DMS153 (cell line): ENCODE measurements around the gene PTGR3.
A peak's percentile ranks its signal among the peaks of the same experiment; 100 is the strongest.

Source experiments
- DNase-seq: peaks from one replicate; lab custom pipeline; 2025; lab: John Stamatoyannopoulos, UW

Gene PTGR3

GRCh38 chr18:75214766-75215510 is 6.0 kb upstream of the PTGR3 start:
- DNase-seq: no peak

DNA sequence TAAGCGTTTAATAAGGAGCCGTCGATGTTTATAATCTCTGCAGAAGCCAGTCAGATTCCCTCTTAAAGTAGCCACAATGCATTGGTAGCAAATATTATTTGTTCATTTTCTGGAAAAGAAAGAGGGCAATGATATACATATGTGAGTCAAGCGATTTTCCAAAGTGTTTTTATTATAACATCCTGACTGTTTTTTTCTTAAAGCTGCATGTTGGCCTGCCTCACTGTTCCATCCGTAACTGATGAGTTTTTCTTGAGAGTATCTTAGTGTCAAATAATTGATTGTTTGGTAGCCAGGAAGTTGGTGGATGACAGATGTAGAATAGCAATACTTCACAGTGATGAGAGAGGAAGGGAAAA is 5.4 kb upstream of the PTGR3 start:
- DNase-seq: no peak

DNA sequence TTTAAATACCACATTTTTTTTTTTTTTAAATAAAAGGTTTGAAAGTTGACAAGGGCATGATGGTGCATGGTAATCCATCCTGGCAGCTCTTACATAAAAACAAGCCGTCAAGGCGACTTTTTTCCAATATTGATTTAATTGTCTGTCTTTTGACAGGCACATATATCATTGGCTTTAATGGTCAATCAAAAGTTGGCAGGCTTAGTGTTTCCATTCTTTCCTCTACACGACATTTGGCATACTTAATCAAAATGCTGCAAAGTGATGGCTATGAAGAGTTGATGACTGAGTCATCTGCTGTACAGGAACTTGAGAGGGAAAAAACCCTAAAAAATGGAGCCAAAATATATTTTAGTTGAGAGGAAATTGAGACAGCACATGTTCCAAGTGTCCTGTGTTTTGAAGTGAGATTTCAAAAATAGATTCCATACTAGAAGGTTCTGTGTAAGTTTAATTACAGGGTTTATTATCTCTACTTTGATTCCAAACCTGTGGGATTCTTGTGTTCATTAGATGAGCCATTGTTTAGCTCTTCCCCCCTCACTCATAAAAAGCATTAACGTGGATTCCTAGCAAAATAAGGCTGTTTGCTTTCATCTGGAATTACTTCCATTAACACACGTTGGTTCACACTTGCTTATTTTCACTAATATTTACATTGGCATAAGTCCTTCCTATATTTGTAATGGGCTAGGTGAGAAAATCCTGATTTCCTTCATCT is 4.8 kb upstream of the PTGR3 start:
- peak; percentile 79 for DNase-seq

DNA sequence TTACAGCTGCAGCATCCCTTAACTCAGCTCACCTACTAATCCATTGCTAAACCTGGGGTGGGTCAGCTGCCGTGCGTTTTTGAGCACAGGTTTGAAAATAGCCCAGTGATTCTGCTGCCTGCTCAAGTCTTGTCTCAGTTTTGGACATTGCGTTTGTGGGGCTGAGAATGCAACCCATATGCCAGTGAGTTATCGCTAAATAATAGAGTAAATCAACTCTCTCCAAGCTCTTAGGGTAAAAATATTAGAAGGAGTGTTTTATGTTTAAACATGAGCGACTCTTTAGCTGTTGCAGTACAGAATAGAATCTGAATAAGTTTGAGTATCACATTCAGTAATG is 3.8 kb upstream of the PTGR3 start:
- DNase-seq: no peak

DNA sequence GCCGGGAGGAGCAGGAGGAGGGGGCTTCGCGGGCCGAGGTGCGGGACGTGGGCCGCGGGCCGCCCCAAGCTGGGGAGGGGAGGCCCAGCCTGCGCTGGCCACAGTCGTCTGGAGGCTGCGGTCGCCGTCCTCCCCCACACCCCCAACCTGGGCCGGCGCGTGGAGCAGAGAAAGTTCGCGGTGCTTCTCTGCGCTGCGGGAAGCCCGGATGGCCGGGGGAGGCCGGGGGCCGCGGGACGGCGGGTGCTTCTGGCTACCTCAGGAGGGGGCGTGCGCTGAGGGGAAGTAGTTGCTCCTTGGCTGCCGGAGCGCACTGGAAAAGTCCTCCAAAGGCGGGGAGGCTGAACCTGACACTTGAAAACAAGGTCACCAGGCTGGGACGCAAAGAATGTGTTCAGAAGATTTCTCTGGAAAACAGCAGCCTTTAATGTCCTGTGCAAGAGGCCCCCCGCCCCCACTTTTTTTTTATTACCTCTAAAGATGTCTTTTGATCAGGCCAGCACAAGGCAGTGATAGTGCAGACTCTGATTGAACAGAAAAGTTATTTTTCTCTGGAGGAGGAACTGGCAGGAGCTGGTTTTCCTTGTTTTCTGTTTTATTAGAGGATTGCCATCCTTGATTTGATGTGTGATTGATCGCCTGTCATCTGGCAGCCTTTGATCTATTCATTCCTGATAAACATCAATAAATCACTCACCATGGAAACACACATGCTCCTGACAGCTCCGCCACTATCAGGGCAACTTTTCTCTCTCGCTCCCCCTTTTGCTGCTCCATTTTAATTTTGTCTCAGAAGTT is 3.2 kb upstream of the PTGR3 start:
- DNase-seq: no peak

- DNase-seq: no peak
Observed at GRCh38 chr18:75211626-75211952, 2.6 kb upstream of the PTGR3 start.

GRCh38 chr18:75211002-75211621 is 2.2 kb upstream of the PTGR3 start:
- DNase-seq: no peak

DNA sequence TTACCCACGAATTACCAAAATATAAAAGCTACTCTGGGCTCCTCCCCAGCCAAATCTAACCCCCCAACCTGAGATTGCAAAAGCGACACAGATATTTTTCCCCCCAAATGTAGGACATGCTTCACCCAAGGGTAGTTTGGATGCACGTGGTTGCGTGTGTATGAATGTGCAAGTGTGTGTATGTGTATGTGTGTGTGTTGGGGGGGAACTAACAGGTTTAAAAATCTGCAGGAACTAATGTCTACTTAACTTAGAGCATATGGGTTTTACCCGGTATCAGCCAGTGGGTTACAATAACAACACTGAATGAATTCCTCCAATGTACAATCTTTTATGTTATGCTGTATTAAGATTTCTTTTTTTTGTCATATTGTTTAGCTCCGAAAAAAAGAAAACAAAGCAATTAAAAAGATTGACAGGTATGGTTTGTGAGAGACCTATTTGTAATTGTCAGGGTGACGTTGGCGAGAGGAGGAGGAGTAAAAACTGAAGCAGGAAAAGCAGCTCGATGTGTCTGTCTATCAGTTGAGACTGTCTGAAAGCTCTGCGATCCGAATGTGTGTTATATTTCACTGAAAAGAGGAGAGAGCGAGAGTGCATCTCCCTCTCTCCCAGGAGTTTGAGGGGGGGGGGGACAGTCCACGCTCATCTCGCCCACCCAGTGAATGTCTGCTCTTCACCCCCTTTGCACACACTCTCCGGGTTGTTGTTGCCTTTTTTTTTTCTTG is 1.5 kb upstream of the PTGR3 start, which contains the start of gene TSHZ1:
TSS of gene TSHZ1 (plus strand) at position 524 of the 728 bp plus-strand sequence. CDS start 1,080 bp downstream, outside the sequence.
- peak; percentile 91 for DNase-seq

GRCh38 chr18:75209951-75210258 is 966 bp upstream of the PTGR3 start:
- no peak for DNase-seq

DNA sequence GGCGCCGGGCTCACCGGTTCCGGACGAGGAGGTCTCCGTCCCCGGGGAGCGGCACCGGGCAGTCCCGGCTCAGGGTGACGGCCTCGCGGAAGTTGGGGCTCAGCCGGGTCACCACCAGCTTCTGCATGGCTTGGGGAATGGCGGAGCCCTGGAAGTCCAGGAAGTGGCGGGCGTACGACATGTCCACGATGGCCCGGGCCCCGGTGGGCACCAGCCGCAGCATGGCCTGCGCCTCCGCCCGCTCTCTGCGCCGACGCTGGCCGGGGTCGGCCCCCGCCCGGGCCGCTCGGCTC is 157 bp downstream of the PTGR3 start:
- no peak for DNase-seq

GRCh38 chr18:75208155-75208835 is 644 bp downstream of the PTGR3 start:
- peak; percentile 22 for DNase-seq

DNA sequence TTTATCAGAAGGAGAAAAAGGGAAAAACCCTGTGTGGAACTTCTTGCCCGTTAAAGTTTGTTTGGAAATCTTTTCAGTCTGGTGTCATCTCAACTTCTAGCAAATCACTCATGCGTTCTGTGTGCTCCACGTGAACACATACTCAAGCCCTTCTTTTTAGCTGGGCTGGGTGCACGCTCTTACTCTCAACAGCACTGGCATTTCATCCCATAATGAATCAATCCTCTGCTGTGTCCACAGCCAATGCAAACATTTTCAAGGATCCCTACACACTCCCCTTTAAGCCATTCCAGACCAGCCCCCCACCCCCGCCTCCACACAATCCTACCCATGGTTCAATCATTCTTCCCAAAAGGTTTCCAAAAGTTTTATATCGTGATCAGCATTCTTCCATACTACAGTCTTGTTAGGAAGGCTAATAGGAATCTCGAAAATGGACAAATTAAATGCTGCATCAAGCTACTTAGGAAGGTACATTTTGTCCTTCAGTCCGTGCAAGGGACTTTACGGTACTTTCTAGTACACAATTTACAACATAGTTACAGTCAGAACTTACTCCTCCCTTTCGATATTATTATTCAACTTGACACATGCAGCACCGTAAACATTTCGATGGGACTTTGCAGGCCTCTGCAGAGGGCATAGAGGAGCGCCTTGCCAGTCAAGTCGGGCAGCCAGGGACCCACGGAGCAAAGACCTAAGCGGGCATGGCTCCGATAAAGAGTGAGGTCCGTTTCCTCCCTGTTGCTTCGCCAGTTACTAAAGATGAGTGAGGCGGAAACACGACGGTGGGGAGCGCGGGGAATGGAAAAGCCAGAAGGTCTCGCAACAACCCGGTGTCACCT is 1.4 kb downstream of the PTGR3 start:
- no peak for DNase-seq

- DNase-seq: no peak
Observed at GRCh38 chr18:75206452-75207309, 2.3 kb downstream of the PTGR3 start.

GRCh38 chr18:75205514-75206132 is 3.3 kb downstream of the PTGR3 start:
- DNase-seq: no peak

DNA sequence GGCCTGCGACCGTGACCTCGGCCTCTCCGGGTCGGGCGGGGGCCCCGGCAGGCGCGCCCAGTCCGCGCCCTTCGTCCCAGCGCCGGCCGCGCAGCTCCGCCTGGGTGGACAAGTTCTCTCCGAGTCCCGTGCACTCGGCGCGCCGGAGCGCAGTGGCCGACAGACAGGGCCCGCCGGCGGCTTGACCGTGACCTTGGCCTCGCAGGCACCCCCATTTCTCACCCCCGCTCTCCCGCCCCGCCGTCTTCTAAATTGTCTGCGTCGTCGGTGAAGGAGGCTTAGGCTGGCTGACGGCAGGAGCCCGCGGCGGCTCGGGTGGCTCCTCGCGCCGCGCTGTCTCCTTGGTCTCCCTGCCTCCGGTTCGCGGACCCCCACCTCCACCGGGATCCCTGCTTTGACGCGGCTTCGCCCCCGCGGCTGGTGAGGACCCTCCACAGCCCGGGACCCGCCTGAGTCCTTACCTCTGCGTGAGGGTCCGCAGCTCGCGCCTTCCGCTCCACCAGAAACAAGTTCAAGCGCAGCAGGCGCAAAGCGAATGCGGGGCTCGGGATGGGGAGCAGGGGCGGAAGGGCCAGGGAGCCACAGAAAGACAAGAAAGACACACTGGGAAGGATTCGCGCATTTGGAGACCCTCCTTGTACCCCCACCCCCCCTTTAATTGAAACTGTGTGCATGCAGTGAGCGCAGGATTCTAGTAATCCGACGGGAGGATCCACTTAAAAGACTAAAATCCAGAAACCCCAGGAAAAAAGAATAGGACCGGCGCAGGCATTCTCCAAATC is 4.0 kb downstream of the PTGR3 start:
- no peak for DNase-seq

DNA sequence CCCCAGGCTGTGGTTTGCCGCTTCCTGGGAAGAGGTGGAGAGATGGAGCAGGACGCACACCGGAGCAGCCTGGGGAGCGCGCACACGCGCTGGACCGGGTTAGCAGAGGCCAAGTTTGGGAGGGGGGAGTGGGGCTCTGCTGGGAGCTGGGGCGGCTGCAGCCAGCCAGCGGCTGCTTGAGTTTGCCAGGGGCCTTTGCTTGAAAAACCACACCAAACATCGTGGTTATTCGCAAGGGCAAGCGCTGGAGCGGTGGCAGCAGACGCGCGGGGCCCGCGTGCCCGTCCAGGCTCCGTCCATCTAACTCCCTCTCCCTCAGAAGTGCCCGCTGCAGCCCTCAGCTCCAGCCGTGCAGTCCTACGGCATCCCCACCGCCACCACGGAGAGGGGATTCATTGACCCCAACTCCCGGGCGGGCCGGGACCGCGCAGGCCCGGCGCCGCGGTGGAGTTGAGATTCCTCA is 4.6 kb downstream of the PTGR3 start:
- no peak for DNase-seq

DNA sequence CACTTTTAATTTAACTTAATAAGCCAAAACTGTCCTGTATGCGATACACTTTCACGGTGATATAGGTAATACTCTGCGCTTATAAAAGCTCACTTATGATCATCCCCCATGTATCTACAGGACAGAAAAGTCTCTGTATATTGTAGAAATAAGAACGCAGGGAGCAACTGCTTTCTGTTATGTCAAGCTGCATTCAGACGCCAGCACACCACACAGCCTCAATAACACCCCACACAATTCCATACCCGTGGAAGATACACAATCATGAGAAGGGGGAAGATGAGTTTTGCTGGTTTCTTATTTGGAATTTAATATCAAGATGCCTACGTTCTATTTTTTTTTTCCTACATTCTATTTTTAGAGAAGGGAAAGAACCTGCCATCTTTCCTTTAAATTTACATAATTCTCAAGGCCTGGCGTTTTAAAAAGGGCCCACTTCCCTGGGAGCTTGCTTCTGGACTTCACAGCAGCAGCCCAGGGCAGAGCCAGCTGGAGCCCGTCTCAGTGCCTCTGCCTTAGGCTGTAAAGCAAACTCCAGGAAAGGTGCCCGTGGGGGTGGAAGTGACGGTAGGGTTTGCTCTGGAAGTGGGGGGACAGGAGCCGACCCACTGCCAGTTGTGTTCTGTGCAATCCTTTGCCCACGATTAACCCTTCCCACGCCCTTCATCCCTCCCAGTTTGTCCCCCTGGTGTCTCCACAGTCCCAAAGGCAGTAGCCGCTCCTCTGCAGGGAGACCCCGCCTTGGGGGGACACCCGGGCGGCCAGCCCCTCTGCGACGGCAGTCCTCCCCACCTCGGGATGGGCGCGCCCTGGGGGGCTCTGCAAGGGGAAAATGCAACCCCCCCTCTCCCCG is 5.3 kb downstream of the PTGR3 start:
- no peak for DNase-seq
